K562 (cell line): ENCODE data around the gene WFDC9. TPM values are rescaled to one million over a fixed set of nuclear protein-coding genes. Genes with fewer than 3 reads are reported as not detected.
"Not testable (repeated sequence)": the region's sequence is repeated elsewhere in the genome, so short reads cannot be mapped to it uniquely, and the experiment has no call there.

ENCODE experiments used
- ATAC-seq: fragments of 200-7000 bp; cut with Tn5 transposase; 3 replicates; pipeline ENCODE4 v1.9.1; 2020; ENCODE audit warnings: moderate library complexity
- BruUV-seq: library from RNA; stranded (reverse); fragments of 400-500 nt; replicated peaks from 2 replicates; lab custom pipeline; 2021; lab: Mats Ljungman, UMichigan
- CTCF ChIA-PET: fragments of 300-600 bp; formaldehyde crosslinking; extraction: SDS; loops from one replicate; lab custom pipeline; 2021; ENCODE audit warnings: low intra/inter-chr PET ratio; lab: Yijun Ruan, JAX
- POLR2A ChIA-PET: fragments of 300-600, 350-650 bp; sonication (Branson Sonifier 250); formaldehyde crosslinking; extraction: SDS; loops from one replicate; lab custom pipeline; 2021; ENCODE audit warnings: antibody characterized with exemption, inconsistent platforms; lab: Yijun Ruan, JAX
- DNase-seq, 4 experiments: peaks; one replicate each; pipeline versions ENCODE4 v3.0.0 to v3.0.0-alpha.2; 2011 to 2018; ENCODE audit warnings: low spot score in 3 of 4, mixed read lengths in 3 of 4; ENCODE audit errors: extremely low read depth in 1 of 4
- FAIRE-seq: peaks from 2 replicates; lab custom pipeline; 2011; peaks lifted over from hg19 to GRCh38; lab: Jason Lieb, UNC
- H2AFZ ChIP-seq: 2 replicates; pipeline ENCODE4 v1.6.0; 2011; ENCODE audit warnings: low read depth, low read length, control low read depth, inconsistent platforms
- H3K27ac ChIP-seq: fragments of 200-600 bp; 3 replicates; pipeline ENCODE4 v1.8.0; 2011; ENCODE audit warnings: low read depth, mild to moderate bottlenecking, control low read depth, inconsistent platforms, low read length, moderate library complexity, mixed read lengths; ENCODE audit errors: extremely low read depth
- H3K27me3 ChIP-seq, 2 experiments: fragments of 300-600 bp in 1 of 2; 2 replicates in 1 of 2; 3 replicates in 1 of 2; pipeline versions ENCODE4 v1.6.0 to v1.8.0; 2011; ENCODE audit warnings: inconsistent platforms in 2 of 2, low read length in 2 of 2, mild to moderate bottlenecking in 1 of 2, mixed read lengths in 1 of 2, moderate library complexity in 1 of 2; ENCODE audit not compliant: control insufficient read depth in 2 of 2, insufficient read depth in 2 of 2
- H3K36me3 ChIP-seq: fragments of 300-600 bp; 3 replicates; pipeline ENCODE4 v1.8.0; 2011; ENCODE audit warnings: mild to moderate bottlenecking, low read length, inconsistent platforms; ENCODE audit not compliant: control insufficient read depth, insufficient read depth
- H3K4me1 ChIP-seq, 2 experiments: fragments of 200-600 bp in 1 of 2; replicated peaks in 1 of 2; 2 replicates in 1 of 2; 3 replicates in 1 of 2; pipeline versions ENCODE4 v1.5.1 to v1.8.0; 2011; ENCODE audit warnings: inconsistent platforms in 2 of 2, low read length in 2 of 2, mild to moderate bottlenecking in 1 of 2, mixed read lengths in 1 of 2, moderate library complexity in 1 of 2; ENCODE audit not compliant: control insufficient read depth in 2 of 2, insufficient read depth in 2 of 2
- H3K4me2 ChIP-seq: 2 replicates; pipeline ENCODE4 v1.6.1; 2011; ENCODE audit warnings: low read length, control low read depth, inconsistent platforms, mixed read lengths; ENCODE audit not compliant: insufficient read depth
- H3K4me3 ChIP-seq: fragments of 200-600 bp; sonication (generic), shearing (Covaris generic); 2 replicates; pipeline ENCODE4 v1.5.1; 2016; ENCODE audit warnings: control low read depth, inconsistent platforms
- H3K79me2 ChIP-seq: fragments of 200-600 bp; 3 replicates; pipeline ENCODE4 v1.8.0; 2011; ENCODE audit warnings: low read length, inconsistent platforms; ENCODE audit not compliant: control insufficient read depth, insufficient read depth
- H3K9ac ChIP-seq, 2 experiments: 2 replicates each; pipeline versions ENCODE4 v1.6.0 to v1.6.1; 2011; ENCODE audit warnings: low read depth in 2 of 2, low read length in 2 of 2, control low read depth in 1 of 2, inconsistent platforms in 1 of 2, mild to moderate bottlenecking in 1 of 2, mixed read lengths in 1 of 2; ENCODE audit not compliant: insufficient read depth in 1 of 2
- H3K9me1 ChIP-seq: one replicate; pipeline ENCODE4 v1.6.0; 2011; ENCODE audit warnings: inconsistent platforms, mild to moderate bottlenecking, low read length, moderate library complexity; ENCODE audit not compliant: control insufficient read depth, insufficient read depth
- H3K9me3 ChIP-seq: replicated peaks from 2 replicates; pipeline ENCODE4 v1.5.1; 2011; ENCODE audit warnings: low read depth, low read length, inconsistent platforms; ENCODE audit not compliant: control insufficient read depth, insufficient read depth
- H4K20me1 ChIP-seq: replicated peaks from 2 replicates; pipeline ENCODE4 v1.6.1; 2011; ENCODE audit warnings: low read length, inconsistent platforms, mixed read lengths; ENCODE audit not compliant: control insufficient read depth, insufficient read depth
- WGBS: fragments of 100-300 bp; shearing (Covaris generic); methylation state at CpG from one replicate; pipeline ENCODE4 v1.1.6; 2016; ENCODE audit warnings: low coverage, mixed read lengths; ENCODE audit not compliant: insufficient coverage; ENCODE audit errors: missing lambda C conversion rate; 5-methylcytosine and 5-hydroxymethylcytosine counted together
- in situ Hi-C: fragments of 300-500 bp; cut with MboI; formaldehyde crosslinking; loops from 4 replicates; pipeline ENCODE4 v1.15.0; 2018; ENCODE audit warnings: inconsistent platforms, mixed read lengths
- intact Hi-C: fragments of 100-400 bp; cut with micrococcal nuclease; formaldehyde crosslinking; loops from 2 replicates; pipeline ENCODE4 v1.14.2; 2022
- polyA plus RNA-seq, 8 experiments: library from polyadenylated mRNA; depleted of rRNA in 4 of 8; stranded (reverse) in 5 of 8; unstranded in 3 of 8; fragments of >200 nt; fragmentation: Nextera tagmentation in 2 of 8; fragmentation: Illumina TruSeq in 1 of 8; extraction: Ambion mirVana in 2 of 8; extraction: Trizol in 1 of 8; gene quantifications; 2 replicates each; pipeline versions ENCODE4 v1.2.1 to v1.2.3, GENCODE V29; 2011 to 2014; ENCODE audit warnings: inconsistent platforms in 1 of 8, missing spikeins in 1 of 8
- total RNA-seq, 7 experiments: library from RNA; depleted of rRNA in 6 of 7; stranded (reverse); fragments of >200 nt in 6 of 7; fragmentation: Illumina TruSeq in 2 of 7; extraction: Trizol in 2 of 7; gene quantifications; 2 replicates each; pipeline versions ENCODE4 v1.2.1 to v1.2.3, GENCODE V29; 2011 to 2021; ENCODE audit warnings: low replicate concordance in 1 of 7

Gene WFDC9
- total and polyA plus RNA-seq, 9 of the 15 experiments (the other 6 are each of a cell fraction or from before 2014, with no cell fraction given), result not detected

DNA sequence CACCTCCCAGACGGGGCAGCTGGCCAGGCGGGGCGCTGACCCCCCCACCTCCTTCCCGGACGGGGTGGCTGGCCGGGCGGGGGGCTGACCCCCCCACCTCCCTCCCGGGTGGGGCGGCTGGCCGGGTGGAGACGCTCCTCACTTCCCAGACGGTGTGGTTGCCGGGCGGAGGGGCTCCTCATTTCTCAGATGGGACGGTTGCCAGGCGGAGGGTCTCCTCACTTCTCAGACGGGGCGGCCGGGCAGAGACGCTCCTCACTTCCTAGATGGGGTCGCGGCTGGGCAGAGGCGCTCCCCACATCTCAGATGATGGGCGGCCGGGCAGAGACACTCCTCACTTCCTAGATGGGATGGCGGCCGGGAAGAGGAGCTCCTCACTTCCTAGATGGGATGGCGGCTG, 14.8 kb upstream of the WFDC9 start:
- H3K36me3 ChIP-seq, CTCF ChIA-PET, H3K27ac ChIP-seq, intact Hi-C loops, BruUV-seq, H3K9me3 ChIP-seq, H2AFZ ChIP-seq, DNase-seq, H3K27me3 ChIP-seq, H3K79me2 ChIP-seq, H3K4me2 ChIP-seq, ATAC-seq, H3K9ac ChIP-seq, H4K20me1 ChIP-seq, FAIRE-seq, POLR2A ChIA-PET, H3K4me3 ChIP-seq, H3K4me1 ChIP-seq, H3K9me1 ChIP-seq, in situ Hi-C loops: not testable (repeated sequence)
- WGBS, result 20% methylated on average over 3 of the region's 28 CpGs

DNA sequence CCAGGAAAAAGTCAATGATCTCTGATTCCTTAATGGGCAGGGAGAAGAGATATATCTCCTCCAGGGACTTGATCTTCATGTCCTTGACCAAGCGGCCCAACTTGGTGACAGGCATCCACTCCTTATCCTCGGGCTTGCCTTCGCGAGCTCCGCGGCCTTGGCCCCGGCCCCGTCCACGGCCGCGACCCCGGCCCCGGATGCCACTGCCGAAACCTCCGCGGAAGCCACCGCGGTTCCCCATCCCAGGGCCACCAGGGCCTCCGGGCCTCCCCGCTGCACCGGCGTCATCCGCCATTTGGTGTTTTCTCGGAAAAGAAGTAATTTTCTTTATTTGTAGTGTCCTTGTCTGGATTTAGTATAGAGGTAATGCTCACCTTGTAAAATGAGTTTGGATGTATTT, 10.0 kb upstream of the WFDC9 start:
- BruUV-seq, H3K9ac ChIP-seq, H3K79me2 ChIP-seq, POLR2A ChIA-PET, H3K27me3 ChIP-seq, H3K9me3 ChIP-seq, DNase-seq, H4K20me1 ChIP-seq, H3K4me3 ChIP-seq, FAIRE-seq, CTCF ChIA-PET, intact Hi-C loops, H3K9me1 ChIP-seq, H3K4me2 ChIP-seq, ATAC-seq, H3K4me1 ChIP-seq, H3K36me3 ChIP-seq, H2AFZ ChIP-seq, in situ Hi-C loops, H3K27ac ChIP-seq: not testable (repeated sequence)
- 4% methylated on average over 8 of the region's 24 CpGs for WGBS
